GM18502 (cell line): ENCODE measurements around the gene ATAD5.
A peak's percentile ranks its signal among the peaks of the same experiment; 100 is the strongest.

Source experiments
- ATAC-seq: cut with Tn5 transposase; IDR thresholded peaks from one replicate; pipeline ENCODE4 v1.9.1; 2021; ENCODE audit warnings: mild to moderate bottlenecking; ENCODE audit not compliant: unreplicated experiment, poor library complexity

Gene ATAD5

GRCh38 chr17:30823421-30823820 is 8.3 kb upstream of the ATAD5 start:
- ATAC-seq: no peak

GRCh38 chr17:30824002-30824355 is 7.8 kb upstream of the ATAD5 start:
- peak; percentile 22 for ATAC-seq

GRCh38 chr17:30824356-30825145 is 7.2 kb upstream of the ATAD5 start, which contains the start of gene CRLF3:
TSS of gene CRLF3 (minus strand) at chr17:30824692. CDS start at chr17:30824651, 41 bp downstream.
- ATAC-seq: peak; percentile 88

GRCh38 chr17:30827082-30827481 is 4.7 kb upstream of the ATAD5 start:
- ATAC-seq: no peak

- ATAC-seq: no peak
Observed at GRCh38 chr17:30829022-30829421, 2.7 kb upstream of the ATAD5 start.

GRCh38 chr17:30831257-30831656 is 509 bp upstream of the ATAD5 start:
- peak; percentile 14 for ATAC-seq

GRCh38 chr17:30832438-30833124 is 815 bp downstream of the ATAD5 start:
- peak; percentile 10 for ATAC-seq

- ATAC-seq: no peak
Observed at GRCh38 chr17:30838202-30838807, 6.5 kb downstream of the ATAD5 start.

- no peak for ATAC-seq
Observed at GRCh38 chr17:30840771-30841170, 9.0 kb downstream of the ATAD5 start.

GRCh38 chr17:30848021-30848420 is 16.3 kb downstream of the ATAD5 start:
- no peak for ATAC-seq

- ATAC-seq: no peak
Observed at GRCh38 chr17:30854146-30854545, 22.4 kb downstream of the ATAD5 start.

- no peak for ATAC-seq
Observed at GRCh38 chr17:30858556-30859250, 26.9 kb downstream of the ATAD5 start.

GRCh38 chr17:30864636-30865035 is 32.9 kb downstream of the ATAD5 start:
- ATAC-seq: no peak

- ATAC-seq: no peak
Observed at GRCh38 chr17:30869005-30869404, 37.2 kb downstream of the ATAD5 start.

- no peak for ATAC-seq
Observed at GRCh38 chr17:30886187-30886586, 54.4 kb downstream of the ATAD5 start.

- ATAC-seq: no peak
Observed at GRCh38 chr17:30894236-30894635, 62.5 kb downstream of the ATAD5 start.

GRCh38 chr17:30897311-30897710 is 65.5 kb downstream of the ATAD5 start:
- ATAC-seq: no peak

- no peak for ATAC-seq
Observed at GRCh38 chr17:30905742-30906100, 74.0 kb downstream of the ATAD5 start.

- peak; percentile 91 for ATAC-seq
Observed at GRCh38 chr17:30906101-30906911, 74.5 kb downstream of the ATAD5 start, which contains the start of gene TEFM. TSS of gene TEFM (minus strand) at chr17:30906238. CDS start at chr17:30906198, 40 bp downstream.
